Measurements from ENCODE around the gene NXPE4. TPM values are rescaled to one million over a fixed set of nuclear protein-coding genes. Genes with fewer than 3 reads are reported as not detected.
"Not testable (repeated sequence)": the region's sequence is repeated elsewhere in the genome, so short reads cannot be mapped to it uniquely, and the experiment has no call there.

The NXPE4 gene
- total RNA-seq, 1 experiment from 2014 or later: not detected

- ChIA-PET POLR2A (no interaction called here), CTCF (no interaction called here)
- H3K4me1 ChIP-seq (ENCODE audit: control insufficient read depth, insufficient read depth, low read length): no peaks in the 10 kb centered on the region
- no peaks in the 10 kb centered on the region for H3K27me3 ChIP-seq (ENCODE audit: control insufficient read depth, insufficient read depth, low read length)
- BruUV-seq (replicated peaks): no TSS peak
- peaks cover 5% of the 10 kb centered on the region; the same call in 1 of the 2 replicates for H3K9me3 ChIP-seq (ENCODE audit: control insufficient read depth, insufficient read depth, low read depth, low read length)
- no peaks in the 10 kb centered on the region for H3K36me3 ChIP-seq (ENCODE audit: control insufficient read depth, insufficient read depth, low read length)
- in situ Hi-C loops (cut with HindIII; ENCODE audit: low pct_unique_long_range_greater_than_20kb, low sequenced_read_pairs) (no loop called here), intact Hi-C loops (cut with micrococcal nuclease; ENCODE audit: unreplicated experiment) (no loop called here)
- no peak for TF ChIP-seq TCF7L2 (IDR thresholded peaks at IDR 0.05; ENCODE audit: low read depth, low read length)
- TF ChIP-seq CTCF (IDR thresholded peaks at IDR 0.05): no peak
- no peak for TF ChIP-seq SIN3A (IDR thresholded peaks at IDR 0.05; ENCODE audit: borderline replicate concordance, insufficient read depth, low read depth, low read length)
- no peak for TF ChIP-seq POLR2AphosphoS5 (IDR thresholded peaks at IDR 0.05; ENCODE audit: low read depth, low read length)
- TF ChIP-seq REST (IDR thresholded peaks at IDR 0.05; ENCODE audit: insufficient read depth in 1 of 2, low read depth in 2 of 2, low read length in 1 of 2): no peak
- H3K4me3 ChIP-seq (ENCODE audit: low read depth in 2 of 2, low read length in 2 of 2): no peak overlapping the region
- no peak overlapping the region for H3K27ac ChIP-seq (ENCODE audit: low read length)
- no peak for DNase-seq (ENCODE audit: low read depth, low spot score)
- no peak for ATAC-seq
Observed at GRCh38 chr11:114615448-114616361, 20.1 kb upstream of the NXPE4 start.

GRCh38 chr11:114614127-114614720 lies 18.6 kb upstream of the NXPE4 start:
- TF ChIP-seq SIN3A (IDR thresholded peaks at IDR 0.05; ENCODE audit: borderline replicate concordance, insufficient read depth, low read depth, low read length) (no peak), POLR2AphosphoS5 (IDR thresholded peaks at IDR 0.05; ENCODE audit: low read depth, low read length) (no peak), TCF7L2 (IDR thresholded peaks at IDR 0.05; ENCODE audit: low read depth, low read length) (no peak), REST (IDR thresholded peaks at IDR 0.05; ENCODE audit: insufficient read depth in 1 of 2, low read depth in 2 of 2, low read length in 1 of 2) (no peak), CTCF (IDR thresholded peaks at IDR 0.05) (no peak)
- no peaks in the 10 kb centered on the region for H3K36me3 ChIP-seq (ENCODE audit: control insufficient read depth, insufficient read depth, low read length)

GRCh38 chr11:114613094-114613493 lies 17.5 kb upstream of the NXPE4 start:
- CTCF ChIA-PET; POLR2A ChIA-PET; H3K36me3 ChIP-seq (ENCODE audit: control insufficient read depth, insufficient read depth, low read length); H3K27ac ChIP-seq (ENCODE audit: low read length); ATAC-seq; H3K4me3 ChIP-seq (ENCODE audit: low read depth in 2 of 2, low read length in 2 of 2); H3K9me3 ChIP-seq (ENCODE audit: control insufficient read depth, insufficient read depth, low read depth, low read length); DNase-seq (ENCODE audit: low read depth, low spot score); H3K27me3 ChIP-seq (ENCODE audit: control insufficient read depth, insufficient read depth, low read length); intact Hi-C loops (cut with micrococcal nuclease; ENCODE audit: unreplicated experiment); in situ Hi-C loops (cut with HindIII; ENCODE audit: low pct_unique_long_range_greater_than_20kb, low sequenced_read_pairs); BruUV-seq (replicated peaks); H3K4me1 ChIP-seq (ENCODE audit: control insufficient read depth, insufficient read depth, low read length): not testable (repeated sequence)

More at GRCh38 chr11:114614127-114614720, 18.6 kb upstream of the NXPE4 start:
- peaks cover 5% of the 10 kb centered on the region; the same call in 1 of the 2 replicates for H3K9me3 ChIP-seq (ENCODE audit: control insufficient read depth, insufficient read depth, low read depth, low read length)
- H3K4me3 ChIP-seq (ENCODE audit: low read depth in 2 of 2, low read length in 2 of 2): no peak overlapping the region
- in situ Hi-C loops (cut with HindIII; ENCODE audit: low pct_unique_long_range_greater_than_20kb, low sequenced_read_pairs): no loop called here
- BruUV-seq (replicated peaks): no TSS peak
- DNase-seq (ENCODE audit: low read depth, low spot score): no peak
- no peak for ATAC-seq
- intact Hi-C loops (cut with micrococcal nuclease; ENCODE audit: unreplicated experiment): no loop called here
- CTCF ChIA-PET: no interaction called here
- H3K27me3 ChIP-seq (ENCODE audit: control insufficient read depth, insufficient read depth, low read length): no peaks in the 10 kb centered on the region
- POLR2A ChIA-PET: no interaction called here
- no peaks in the 10 kb centered on the region for H3K4me1 ChIP-seq (ENCODE audit: control insufficient read depth, insufficient read depth, low read length)
- H3K27ac ChIP-seq (ENCODE audit: low read length): no peak overlapping the region

Measured in Panc1 (cell line).